ENCODE results near the gene SFMBT1. TPM values are rescaled to one million over a fixed set of nuclear protein-coding genes. Genes with fewer than 3 reads are reported as not detected.

The SFMBT1 gene
- total RNA-seq, 2 donors from 2014 or later: 6.9 to 17.6 TPM

- Histone ChIP-seq H3K9me3 (no peaks in the 10 kb centered on the region), H3K4me3 (no peak overlapping the region), H3K4me1 (peaks cover 22% of the 10 kb centered on the region), H3K27ac (no peak overlapping the region), H3K36me3 (replicated peaks in 1 of 2; ENCODE audit: insufficient read depth in 1 of 2, low read depth in 2 of 2) (no peaks in the 10 kb centered on the region), H3K27me3 (no peaks in the 10 kb centered on the region)
- no peak for DNase-seq
- intact Hi-C loops (cut with DNase I): no loop called here
- WGBS, 2 donors: 65 to 75% methylated on average over 8 of the region's 8 CpGs
- ATAC-seq: no peak
- TF ChIP-seq CTCF (IDR thresholded peaks at IDR 0.05) (no peak), POLR2A (IDR thresholded peaks at IDR 0.05) (no peak)
Observed at GRCh38 chr3:53082736-53083135, 36.9 kb upstream of the SFMBT1 start.

- intact Hi-C loops (cut with DNase I): no loop called here
- Histone ChIP-seq H3K36me3 (replicated peaks in 1 of 2; ENCODE audit: insufficient read depth in 1 of 2, low read depth in 2 of 2) (no peaks in the 10 kb centered on the region), H3K27ac (no peak overlapping the region), H3K27me3 (no peaks in the 10 kb centered on the region), H3K9me3 (no peaks in the 10 kb centered on the region), H3K4me3 (no peak overlapping the region), H3K4me1 (peaks cover 22% of the 10 kb centered on the region)
- no peak for DNase-seq
- TF ChIP-seq CTCF (IDR thresholded peaks at IDR 0.05) (no peak), POLR2A (IDR thresholded peaks at IDR 0.05) (no peak)
- 81 to 84% methylated on average over 5 of the region's 5 CpGs for WGBS, 2 donors
- ATAC-seq: no peak
Observed at GRCh38 chr3:53081318-53081717, 35.4 kb upstream of the SFMBT1 start.

- Histone ChIP-seq H3K9me3 (no peaks in the 10 kb centered on the region), H3K4me3 (no peak overlapping the region), H3K27me3 (no peaks in the 10 kb centered on the region), H3K4me1 (peaks cover 22% of the 10 kb centered on the region), H3K27ac (no peak overlapping the region), H3K36me3 (replicated peaks in 1 of 2; ENCODE audit: insufficient read depth in 1 of 2, low read depth in 2 of 2) (no peaks in the 10 kb centered on the region)
- no peak for DNase-seq
- TF ChIP-seq CTCF (IDR thresholded peaks at IDR 0.05) (no peak), POLR2A (IDR thresholded peaks at IDR 0.05) (no peak)
- intact Hi-C loops (cut with DNase I): no loop called here
- WGBS, 2 donors: 80 to 83% methylated on average over 7 of the region's 7 CpGs
- no peak for ATAC-seq
Observed at GRCh38 chr3:53080612-53081205, 34.8 kb upstream of the SFMBT1 start.

- intact Hi-C loops (cut with DNase I): loop anchor here (5.0 to 10.0 kb wide), 3 partner anchors 145 to 335 kb away; no protein-coding TSS in a partner anchor
- TF ChIP-seq POLR2A (IDR thresholded peaks at IDR 0.05) (no peak), CTCF (IDR thresholded peaks at IDR 0.05) (no peak)
- WGBS, 2 donors: 90% methylated on average over 12 of the region's 12 CpGs
- H3K4me1 ChIP-seq: peaks cover 16% of the 10 kb centered on the region
- no peak for ATAC-seq
- H3K27ac ChIP-seq: no peak overlapping the region
- no peaks in the 10 kb centered on the region for H3K36me3 ChIP-seq (replicated peaks in 1 of 2; ENCODE audit: insufficient read depth in 1 of 2, low read depth in 2 of 2)
- H3K9me3 ChIP-seq: no peaks in the 10 kb centered on the region
- H3K27me3 ChIP-seq: no peaks in the 10 kb centered on the region
- DNase-seq: no peak
- no peak overlapping the region for H3K4me3 ChIP-seq
Observed at GRCh38 chr3:53079791-53080555, 34.1 kb upstream of the SFMBT1 start.
